Measurements from ENCODE around the gene MIA2.

MIA2 gene

GRCh38 chr14:39303115-39303514 is 69.4 kb downstream of the MIA2 start:
- Histone ChIP-seq H2BK5ac (ENCODE audit: low read depth, low read length, poor library complexity, severe bottlenecking) (no peak overlapping the region), H3K4ac (ENCODE audit: low read depth in 1 of 2, low read length in 2 of 2) (no peak overlapping the region), H4K8ac (ENCODE audit: low read length) (no peak overlapping the region), H2AFZ (ENCODE audit: low read depth, low read length) (no peak overlapping the region), H3K4me3 (ENCODE audit: insufficient read depth in 1 of 2, low read depth in 1 of 2, low read length in 2 of 2) (no peak overlapping the region), H2AK5ac (ENCODE audit: low read length, severe bottlenecking) (no peak overlapping the region), H3K36me3 (ENCODE audit: control insufficient read depth in 1 of 2, insufficient read depth in 2 of 2, low read depth in 1 of 2, low read length in 2 of 2) (peaks cover 3 to 53% of the 10 kb centered on the region in 2 experiments), H3K23ac (ENCODE audit: low read length in 2 of 2) (no peak overlapping the region), H3K9ac (ENCODE audit: low read length) (no peak overlapping the region), H2BK120ac (ENCODE audit: low read depth, low read length) (no peak overlapping the region), H3K4me2 (ENCODE audit: low read length, poor library complexity, severe bottlenecking) (no peak overlapping the region), H3K14ac (ENCODE audit: low read length in 2 of 2) (no peak overlapping the region), H2BK12ac (ENCODE audit: low read length in 2 of 2) (no peak overlapping the region), H3K27ac (ENCODE audit: low read length, poor library complexity, severe bottlenecking) (no peak overlapping the region), H3K18ac (ENCODE audit: low read depth in 1 of 2, low read length in 2 of 2) (no peak overlapping the region), H3K79me1 (replicated peaks; ENCODE audit: low read length, poor library complexity, severe bottlenecking) (peaks cover 1% of the 10 kb centered on the region), H3K4me1 (ENCODE audit: control insufficient read depth, insufficient read depth, low read depth, low read length) (no peaks in the 10 kb centered on the region), H3K27me3 (ENCODE audit: control insufficient read depth in 1 of 2, insufficient read depth in 1 of 2, low read length in 2 of 2) (no peaks in the 10 kb centered on the region), H3K9me3 (ENCODE audit: control insufficient read depth, low read length) (no peaks in the 10 kb centered on the region), H4K91ac (ENCODE audit: low read length) (no peak overlapping the region), H2BK15ac (ENCODE audit: low read depth, poor library complexity, severe bottlenecking) (no peak overlapping the region)
- DNase-seq: no peak
- WGBS: 100% methylated on average over 1 of the region's 1 CpG

GRCh38 chr14:39307815-39308214 is 74.1 kb downstream of the MIA2 start:
- H2AK5ac ChIP-seq (ENCODE audit: low read length, severe bottlenecking): no peak overlapping the region

GRCh38 chr14:39310051-39310450 is 76.3 kb downstream of the MIA2 start:
- no peak for DNase-seq
- no peak overlapping the region for H4K8ac ChIP-seq (ENCODE audit: low read length)
- H3K14ac ChIP-seq (ENCODE audit: low read length in 2 of 2): no peak overlapping the region
- no peak overlapping the region for H2BK15ac ChIP-seq (ENCODE audit: low read depth, poor library complexity, severe bottlenecking)
- no peak overlapping the region for H3K27ac ChIP-seq (ENCODE audit: low read length, poor library complexity, severe bottlenecking)
- no peaks in the 10 kb centered on the region for H3K9me3 ChIP-seq (ENCODE audit: control insufficient read depth, low read length)
- H3K9ac ChIP-seq (ENCODE audit: low read length): no peak overlapping the region
- H3K18ac ChIP-seq (ENCODE audit: low read depth in 1 of 2, low read length in 2 of 2): no peak overlapping the region
- H3K4me2 ChIP-seq (ENCODE audit: low read length, poor library complexity, severe bottlenecking): no peak overlapping the region
- H3K4me3 ChIP-seq (ENCODE audit: insufficient read depth in 1 of 2, low read depth in 1 of 2, low read length in 2 of 2): no peak overlapping the region
- H2AFZ ChIP-seq (ENCODE audit: low read depth, low read length): no peak overlapping the region
- H3K36me3 ChIP-seq (ENCODE audit: control insufficient read depth in 1 of 2, insufficient read depth in 2 of 2, low read depth in 1 of 2, low read length in 2 of 2): peaks cover 7 to 33% of the 10 kb centered on the region in 2 experiments
- H3K4me1 ChIP-seq (ENCODE audit: control insufficient read depth, insufficient read depth, low read depth, low read length): no peaks in the 10 kb centered on the region
- no peak overlapping the region for H3K4ac ChIP-seq (ENCODE audit: low read depth in 1 of 2, low read length in 2 of 2)
- no peak overlapping the region for H3K23ac ChIP-seq (ENCODE audit: low read length in 2 of 2)
- peaks cover 7% of the 10 kb centered on the region for H3K79me1 ChIP-seq (replicated peaks; ENCODE audit: low read length, poor library complexity, severe bottlenecking)
- H2AK5ac ChIP-seq (ENCODE audit: low read length, severe bottlenecking): no peak overlapping the region
- H2BK12ac ChIP-seq (ENCODE audit: low read length in 2 of 2): no peak overlapping the region
- H3K27me3 ChIP-seq (ENCODE audit: control insufficient read depth in 1 of 2, insufficient read depth in 1 of 2, low read length in 2 of 2): no peaks in the 10 kb centered on the region
- H4K91ac ChIP-seq (ENCODE audit: low read length): no peak overlapping the region
- no peak overlapping the region for H2BK120ac ChIP-seq (ENCODE audit: low read depth, low read length)
- H2BK5ac ChIP-seq (ENCODE audit: low read depth, low read length, poor library complexity, severe bottlenecking): no peak overlapping the region

More at GRCh38 chr14:39307815-39308214, 74.1 kb downstream of the MIA2 start:
- Histone ChIP-seq H3K4ac (ENCODE audit: low read depth in 1 of 2, low read length in 2 of 2) (no peak overlapping the region), H3K36me3 (ENCODE audit: control insufficient read depth in 1 of 2, insufficient read depth in 2 of 2, low read depth in 1 of 2, low read length in 2 of 2) (peaks cover 3 to 40% of the 10 kb centered on the region in 2 experiments), H4K8ac (ENCODE audit: low read length) (no peak overlapping the region), H3K27me3 (ENCODE audit: control insufficient read depth in 1 of 2, insufficient read depth in 1 of 2, low read length in 2 of 2) (no peaks in the 10 kb centered on the region), H3K23ac (ENCODE audit: low read length in 2 of 2) (no peak overlapping the region), H2BK5ac (ENCODE audit: low read depth, low read length, poor library complexity, severe bottlenecking) (no peak overlapping the region), H3K4me2 (ENCODE audit: low read length, poor library complexity, severe bottlenecking) (no peak overlapping the region), H2BK12ac (ENCODE audit: low read length in 2 of 2) (no peak overlapping the region), H2BK120ac (ENCODE audit: low read depth, low read length) (no peak overlapping the region), H3K18ac (ENCODE audit: low read depth in 1 of 2, low read length in 2 of 2) (no peak overlapping the region), H2BK15ac (ENCODE audit: low read depth, poor library complexity, severe bottlenecking) (no peak overlapping the region), H3K4me1 (ENCODE audit: control insufficient read depth, insufficient read depth, low read depth, low read length) (no peaks in the 10 kb centered on the region), H3K14ac (ENCODE audit: low read length in 2 of 2) (no peak overlapping the region), H3K79me1 (replicated peaks; ENCODE audit: low read length, poor library complexity, severe bottlenecking) (peaks cover 7% of the 10 kb centered on the region), H3K9ac (ENCODE audit: low read length) (no peak overlapping the region), H3K27ac (ENCODE audit: low read length, poor library complexity, severe bottlenecking) (no peak overlapping the region), H3K9me3 (ENCODE audit: control insufficient read depth, low read length) (no peaks in the 10 kb centered on the region), H3K4me3 (ENCODE audit: insufficient read depth in 1 of 2, low read depth in 1 of 2, low read length in 2 of 2) (no peak overlapping the region), H2AFZ (ENCODE audit: low read depth, low read length) (no peak overlapping the region), H4K91ac (ENCODE audit: low read length) (no peak overlapping the region)
- no peak for DNase-seq
- 91% methylated on average over 1 of the region's 3 CpGs for WGBS

- no peak for DNase-seq
- no peak overlapping the region for H3K9ac ChIP-seq (ENCODE audit: low read length)
- no peak overlapping the region for H3K4ac ChIP-seq (ENCODE audit: low read depth in 1 of 2, low read length in 2 of 2)
- H3K4me1 ChIP-seq (ENCODE audit: control insufficient read depth, insufficient read depth, low read depth, low read length): no peaks in the 10 kb centered on the region
- no peaks in the 10 kb centered on the region for H3K27me3 ChIP-seq (ENCODE audit: control insufficient read depth in 1 of 2, insufficient read depth in 1 of 2, low read length in 2 of 2)
- H2AK5ac ChIP-seq (ENCODE audit: low read length, severe bottlenecking): no peak overlapping the region
- H3K23ac ChIP-seq (ENCODE audit: low read length in 2 of 2): no peak overlapping the region
- no peak overlapping the region for H4K8ac ChIP-seq (ENCODE audit: low read length)
- WGBS: 100% methylated on average over 1 of the region's 1 CpG
- no peak overlapping the region for H3K27ac ChIP-seq (ENCODE audit: low read length, poor library complexity, severe bottlenecking)
- H3K9me3 ChIP-seq (ENCODE audit: control insufficient read depth, low read length): no peaks in the 10 kb centered on the region
- no peak overlapping the region for H4K91ac ChIP-seq (ENCODE audit: low read length)
- H2AFZ ChIP-seq (ENCODE audit: low read depth, low read length): no peak overlapping the region
- H2BK120ac ChIP-seq (ENCODE audit: low read depth, low read length): no peak overlapping the region
- H3K4me2 ChIP-seq (ENCODE audit: low read length, poor library complexity, severe bottlenecking): no peak overlapping the region
- H3K4me3 ChIP-seq (ENCODE audit: insufficient read depth in 1 of 2, low read depth in 1 of 2, low read length in 2 of 2): no peak overlapping the region
- H2BK5ac ChIP-seq (ENCODE audit: low read depth, low read length, poor library complexity, severe bottlenecking): no peak overlapping the region
- peaks cover 3% of the 10 kb centered on the region for H3K79me1 ChIP-seq (replicated peaks; ENCODE audit: low read length, poor library complexity, severe bottlenecking)
- H2BK12ac ChIP-seq (ENCODE audit: low read length in 2 of 2): no peak overlapping the region
- H2BK15ac ChIP-seq (ENCODE audit: low read depth, poor library complexity, severe bottlenecking): no peak overlapping the region
- H3K14ac ChIP-seq (ENCODE audit: low read length in 2 of 2): no peak overlapping the region
- H3K36me3 ChIP-seq (ENCODE audit: control insufficient read depth in 1 of 2, insufficient read depth in 2 of 2, low read depth in 1 of 2, low read length in 2 of 2): peaks cover 4 to 55% of the 10 kb centered on the region in 2 experiments
- no peak overlapping the region for H3K18ac ChIP-seq (ENCODE audit: low read depth in 1 of 2, low read length in 2 of 2)
Observed at GRCh38 chr14:39315859-39316444, 82.2 kb downstream of the MIA2 start.
